ENCODE data around the gene MAML2.

GRCh38 chr11:96287822-96288439 lies 55.1 kb downstream of the MAML2 start:
- TF ChIP-seq, protein P1, sequence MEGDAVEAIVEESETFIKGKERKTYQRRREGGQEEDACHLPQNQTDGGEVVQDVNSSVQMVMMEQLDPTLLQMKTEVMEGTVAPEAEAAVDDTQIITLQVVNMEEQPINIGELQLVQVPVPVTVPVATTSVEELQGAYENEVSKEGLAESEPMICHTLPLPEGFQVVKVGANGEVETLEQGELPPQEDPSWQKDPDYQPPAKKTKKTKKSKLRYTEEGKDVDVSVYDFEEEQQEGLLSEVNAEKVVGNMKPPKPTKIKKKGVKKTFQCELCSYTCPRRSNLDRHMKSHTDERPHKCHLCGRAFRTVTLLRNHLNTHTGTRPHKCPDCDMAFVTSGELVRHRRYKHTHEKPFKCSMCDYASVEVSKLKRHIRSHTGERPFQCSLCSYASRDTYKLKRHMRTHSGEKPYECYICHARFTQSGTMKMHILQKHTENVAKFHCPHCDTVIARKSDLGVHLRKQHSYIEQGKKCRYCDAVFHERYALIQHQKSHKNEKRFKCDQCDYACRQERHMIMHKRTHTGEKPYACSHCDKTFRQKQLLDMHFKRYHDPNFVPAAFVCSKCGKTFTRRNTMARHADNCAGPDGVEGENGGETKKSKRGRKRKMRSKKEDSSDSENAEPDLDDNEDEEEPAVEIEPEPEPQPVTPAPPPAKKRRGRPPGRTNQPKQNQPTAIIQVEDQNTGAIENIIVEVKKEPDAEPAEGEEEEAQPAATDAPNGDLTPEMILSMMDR (IDR thresholded peaks at IDR 0.05): no peak
- TF ChIP-seq EP300 (IDR thresholded peaks at IDR 0.05) (no peak), POLR2A (IDR thresholded peaks at IDR 0.05) (no peak)

Measured in stomach (tissue), 4 donors.